Cerebellar nuclear complex (tissue), 1 donor: ENCODE measurements around the gene CSNK1E.
A peak's percentile ranks its signal among the peaks of the same experiment; 100 is the strongest.

Source experiments
- DNase-seq, 2 experiments: peaks; one replicate each; lab custom pipeline; 2025; lab: John Stamatoyannopoulos, UW

Gene CSNK1E

DNA sequence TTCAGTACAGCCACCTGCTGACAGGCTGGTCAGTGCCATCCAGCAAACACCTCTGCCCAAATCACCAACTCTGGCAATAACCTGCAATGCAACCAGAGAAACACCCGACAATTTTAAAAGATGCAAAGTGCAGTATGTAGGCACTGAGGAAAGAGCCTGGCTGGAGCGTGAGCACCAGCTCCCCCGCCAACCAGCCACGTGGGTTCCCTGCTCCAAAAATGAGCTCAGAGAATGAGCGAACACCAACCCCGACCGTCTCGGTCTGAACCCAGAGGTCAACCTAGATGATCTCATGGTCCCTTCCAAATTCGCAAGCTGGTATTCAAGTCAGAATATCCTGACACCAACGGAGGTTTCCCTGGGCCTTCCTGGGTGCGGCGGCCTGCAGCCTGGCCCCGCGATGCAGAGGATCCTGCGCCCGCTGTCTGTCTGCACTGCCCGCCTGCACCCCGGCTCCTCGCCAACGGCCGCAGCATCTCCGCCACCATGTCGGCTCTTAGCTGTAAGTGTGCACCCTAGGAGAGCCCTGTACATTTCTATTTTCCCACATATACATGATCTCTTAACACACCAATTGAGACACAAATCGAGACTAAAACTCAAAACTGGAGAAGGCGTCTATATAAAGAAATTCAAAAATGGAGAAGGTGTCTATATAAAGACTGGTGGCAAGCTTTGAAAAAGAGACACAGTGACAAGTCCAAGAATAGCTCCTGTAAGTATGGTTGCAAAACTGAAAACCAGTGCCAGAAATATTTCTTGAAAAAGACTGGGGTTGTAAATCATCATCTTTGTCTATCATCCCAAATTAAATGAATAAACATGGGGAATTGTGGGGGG is 67.2 kb downstream of the CSNK1E start:
- no peak for DNase-seq

DNA sequence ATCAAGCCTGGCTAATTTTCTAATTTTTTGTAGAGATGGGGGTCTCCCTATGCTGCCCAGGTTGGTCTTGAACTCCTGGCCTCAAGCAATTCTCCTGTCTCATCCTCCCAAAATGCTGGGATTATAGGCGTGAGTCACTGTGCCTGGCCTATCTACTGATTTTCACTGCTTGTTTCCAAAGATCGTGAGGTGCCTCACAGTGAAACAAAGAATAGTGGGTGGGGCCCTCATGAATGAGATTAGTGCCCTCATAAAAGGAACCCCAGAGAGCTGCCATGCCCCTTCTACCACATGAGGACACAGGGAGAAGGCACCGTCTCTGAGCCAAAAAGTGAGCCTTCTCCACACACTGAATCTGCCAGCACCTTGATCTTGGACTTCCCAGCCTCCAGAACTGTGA is 67.9 kb downstream of the CSNK1E start:
- DNase-seq = no peak

DNA sequence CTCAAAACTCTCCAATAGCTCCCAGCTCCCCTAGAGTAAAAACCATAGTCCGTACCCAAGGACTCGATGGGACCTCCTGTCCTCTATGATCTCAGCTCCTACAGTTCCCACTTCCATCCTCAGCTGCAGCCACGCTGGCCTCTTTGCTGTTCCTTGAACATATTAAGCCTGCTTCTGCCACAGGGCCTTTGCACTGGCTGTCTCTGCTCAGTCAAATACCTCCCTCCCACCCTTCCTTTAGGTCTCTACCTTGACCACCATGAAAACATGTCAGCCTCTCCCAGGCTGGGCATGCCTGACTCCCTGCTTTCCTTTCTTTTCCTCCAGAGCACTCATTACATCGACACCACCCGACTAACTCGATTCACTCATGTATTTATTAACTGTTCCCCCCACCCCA is 69.0 kb downstream of the CSNK1E start:
- no peak for DNase-seq

DNA sequence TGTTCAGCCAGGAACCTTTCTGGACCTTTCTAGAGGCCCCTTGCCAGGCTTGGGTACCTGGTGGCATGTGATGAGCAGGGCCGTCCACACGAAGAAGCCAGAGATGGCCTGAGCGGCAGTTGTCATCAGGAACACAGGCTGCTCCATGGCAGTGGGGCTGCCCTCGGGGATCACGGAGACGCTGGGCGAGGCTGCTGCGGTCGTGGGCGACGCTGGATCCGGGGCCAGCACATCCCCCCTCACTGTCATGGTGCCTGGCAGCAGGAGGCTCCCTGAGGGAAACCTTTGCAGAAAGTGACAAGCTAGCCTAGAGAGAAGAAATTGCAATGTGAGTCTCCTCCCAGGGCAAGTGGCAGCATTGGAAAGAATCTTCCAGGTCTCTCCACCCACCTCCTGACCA is 69.5 kb downstream of the CSNK1E start:
- no peak for DNase-seq

DNA sequence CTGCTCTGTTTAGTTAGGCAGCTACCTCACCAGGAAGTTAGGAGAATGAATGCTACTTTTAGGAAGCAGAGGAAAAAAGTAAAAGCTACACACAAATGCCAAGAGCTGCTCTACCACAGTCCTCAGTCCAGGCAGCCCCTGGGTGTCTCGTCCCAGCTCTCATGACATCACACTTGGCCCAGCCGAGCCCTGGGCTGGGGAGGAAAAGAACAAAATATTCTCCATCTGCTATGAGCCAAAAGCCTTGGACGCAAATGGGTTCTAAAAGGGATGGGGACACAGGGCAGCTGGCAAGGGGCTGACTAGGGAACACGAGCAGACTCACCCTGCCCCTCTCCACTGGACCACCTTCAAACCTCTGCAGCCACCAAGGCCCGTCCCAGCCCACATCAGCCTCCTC is 70.5 kb downstream of the CSNK1E start:
- DNase-seq = peak; percentile 45 to 63

DNA sequence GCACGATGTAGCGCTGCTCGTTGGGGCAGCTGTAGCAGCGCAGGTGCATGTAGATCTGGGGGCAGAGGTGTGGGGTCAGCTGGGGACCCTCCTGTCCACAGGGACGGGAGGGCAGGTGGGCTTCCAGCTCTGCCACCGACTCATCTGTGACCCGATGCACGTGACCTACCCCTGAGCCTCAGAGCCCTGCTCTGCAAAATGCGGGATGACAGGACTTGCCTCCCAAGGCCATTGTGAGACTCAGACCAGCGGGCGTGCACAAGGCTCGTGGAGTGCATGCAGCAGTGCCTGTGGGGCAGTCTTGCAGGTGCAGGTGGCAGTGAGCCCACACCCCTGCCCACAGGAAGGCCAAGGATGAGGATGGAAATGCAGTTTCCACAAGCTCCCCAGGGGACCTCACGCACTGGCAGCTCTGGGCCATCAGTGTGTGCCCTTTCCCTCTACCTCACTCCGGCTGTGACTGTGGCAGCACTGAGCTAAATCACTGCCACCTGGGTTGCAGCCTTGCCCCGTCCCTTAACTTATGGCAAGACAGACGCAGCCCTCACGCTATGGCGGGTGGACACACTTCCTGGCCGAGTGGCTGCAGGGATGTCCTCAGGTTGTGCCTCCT is 71.1 kb downstream of the CSNK1E start:
- DNase-seq = no peak

DNA sequence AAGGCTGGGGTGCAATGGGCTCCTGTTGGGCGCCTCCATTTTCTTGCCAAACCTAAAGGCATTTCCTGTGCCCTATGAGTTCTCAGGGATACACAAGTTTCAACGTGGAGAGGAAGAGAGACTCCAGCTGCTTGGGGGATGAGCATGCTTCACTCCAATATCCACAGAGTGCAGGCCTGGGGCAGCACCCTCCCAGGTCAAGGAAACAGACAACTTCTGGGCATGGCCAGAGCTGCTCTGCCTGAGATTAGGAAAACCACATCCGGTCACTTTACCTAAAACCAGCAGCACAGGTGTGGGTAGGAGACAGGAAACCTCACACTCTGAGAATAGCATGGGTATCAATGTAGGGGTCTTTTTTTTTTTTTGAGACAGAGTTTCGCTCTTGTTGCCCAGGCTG is 73.1 kb downstream of the CSNK1E start:
- DNase-seq = no peak

DNA sequence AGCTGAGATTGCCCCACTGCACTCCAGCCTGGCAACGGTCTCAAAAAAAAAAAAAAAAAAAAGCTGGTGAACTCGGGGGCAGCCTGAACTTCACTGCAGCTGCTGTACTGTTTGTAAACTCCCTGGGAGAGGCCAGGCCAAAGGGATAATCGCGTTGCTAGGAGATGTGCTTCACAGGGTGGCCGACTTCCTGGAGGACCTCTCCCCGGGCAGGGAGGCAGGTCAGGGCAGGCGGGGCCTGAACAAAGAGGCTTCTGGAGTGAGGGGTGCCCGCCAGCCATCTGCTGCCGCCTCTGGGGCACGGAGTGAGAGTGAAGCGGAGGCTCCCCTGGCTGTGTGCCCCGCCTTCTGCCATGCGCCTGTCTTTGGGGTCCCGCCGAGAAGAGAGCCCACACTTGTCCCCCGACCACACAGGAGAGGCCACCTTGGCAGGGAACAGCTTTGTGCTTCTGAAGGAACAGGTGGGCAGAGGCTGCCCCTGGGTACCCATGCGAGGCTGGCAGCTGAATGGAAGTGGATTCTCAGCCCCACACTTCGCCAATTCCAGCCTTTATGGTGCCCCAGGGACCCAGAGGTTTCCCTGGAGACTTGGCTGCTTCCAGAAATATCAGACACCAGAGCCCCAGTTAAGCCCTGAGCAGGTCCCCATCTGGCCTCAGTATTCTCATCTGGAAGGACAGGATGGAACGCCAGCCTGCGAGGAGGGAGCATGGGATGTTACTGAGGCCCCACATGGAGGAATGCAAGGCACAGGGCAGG is 74.0 kb downstream of the CSNK1E start:
- DNase-seq = no peak

DNA sequence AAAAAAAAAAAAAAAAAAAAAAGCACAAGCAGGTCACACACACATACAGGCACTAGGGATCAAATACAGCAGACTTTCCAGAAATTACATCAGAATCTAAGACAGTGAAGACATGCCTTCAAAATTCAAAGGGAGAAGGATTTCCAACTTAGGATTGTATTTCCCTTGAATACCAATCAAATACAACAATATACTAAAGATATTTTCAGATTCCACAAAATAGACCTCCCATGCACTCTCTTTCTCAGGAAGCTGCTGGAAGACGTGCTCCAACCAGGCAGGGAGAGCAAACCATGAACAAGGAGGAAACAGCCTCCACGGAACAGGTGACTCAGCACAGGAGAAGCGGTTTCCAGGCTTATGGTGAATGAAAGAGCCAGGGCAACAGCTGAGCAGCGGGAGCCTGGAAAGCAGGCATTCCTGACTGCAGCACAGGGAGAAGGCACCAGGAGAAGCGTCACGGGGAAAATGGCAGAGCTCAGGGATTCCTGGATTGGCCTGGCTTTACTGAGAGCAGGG is 76.4 kb downstream of the CSNK1E start:
- DNase-seq = peak in 1 of 2 experiments; percentile 44
